Spleen (tissue), 11 donors: ENCODE measurements around the gene SMAD3. TPM values are rescaled to one million over a fixed set of nuclear protein-coding genes. Genes with fewer than 3 reads are reported as not detected.

ENCODE experiments used
- DNase-seq: peaks from one replicate; pipeline ENCODE4 v3.0.0-alpha.2; 2020
- H3K27ac ChIP-seq, 8 donors: fragments of 200-600 bp; sonication (generic) in 7 of 8; 1 replicate in 4 of 8; 2 replicates in 4 of 8; pipeline versions ENCODE4 v1.5.0 to v1.8.0; 2016 to 2021; ENCODE audit warnings: inconsistent platforms in 4 of 8, mild to moderate bottlenecking in 4 of 8, moderate library complexity in 1 of 8
- H3K27me3 ChIP-seq, 7 donors: fragments of 200-600 bp; sonication (generic) in 6 of 7; replicated peaks in 1 of 7; 1 replicate in 4 of 7; 2 replicates in 3 of 7; pipeline versions ENCODE4 v1.5.0 to v1.8.0; 2016 to 2021; ENCODE audit warnings: inconsistent platforms in 3 of 7, mild to moderate bottlenecking in 1 of 7
- H3K36me3 ChIP-seq, 6 donors: fragments of 200-600 bp; sonication (generic) in 5 of 6; 1 replicate in 4 of 6; 2 replicates in 2 of 6; pipeline versions ENCODE4 v1.5.0 to v1.8.0; 2016 to 2021; ENCODE audit warnings: inconsistent platforms in 2 of 6
- H3K4me1 ChIP-seq, 6 donors: fragments of 200-600 bp; sonication (generic) in 5 of 6; 1 replicate in 3 of 6; 2 replicates in 3 of 6; pipeline versions ENCODE4 v1.5.0 to v1.8.0; 2016 to 2021; ENCODE audit warnings: inconsistent platforms in 3 of 6
- H3K4me3 ChIP-seq, 8 donors: fragments of 200-600 bp; sonication (generic) in 7 of 8; 1 replicate in 4 of 8; 2 replicates in 4 of 8; pipeline versions ENCODE4 v1.5.0 to v1.8.0; 2016 to 2021; ENCODE audit warnings: inconsistent platforms in 4 of 8, mild to moderate bottlenecking in 4 of 8, moderate library complexity in 2 of 8
- H3K9me3 ChIP-seq, 8 donors: fragments of 200-600 bp; sonication (generic) in 7 of 8; 1 replicate in 4 of 8; 2 replicates in 4 of 8; pipeline versions ENCODE4 v1.5.0 to v1.8.0; 2016 to 2021; ENCODE audit warnings: inconsistent platforms in 4 of 8
- POLR2A ChIP-seq, 3 donors: fragments of 450-650 bp; IDR thresholded peaks; one replicate each; pipeline ENCODE4 v1.5.1; 2017; ENCODE audit warnings: antibody characterized with exemption in 3 of 3, mild to moderate bottlenecking in 1 of 3
- POLR2AphosphoS5 ChIP-seq, 3 donors: sonication (generic); formaldehyde crosslinking; IDR thresholded peaks; one replicate each; pipeline ENCODE4 v1.5.1; 2017; ENCODE audit warnings: antibody characterized with exemption in 3 of 3
- WGBS, 5 donors: extraction: QIAGEN DNeasy Blood & Tissue Kit in 3 of 5; methylation state at CpG; one replicate each; pipeline versions ENCODE4 v1.1.5 to v1.1.7; 2013 to 2018; 5-methylcytosine and 5-hydroxymethylcytosine counted together
- intact Hi-C: fragments of 100-400 bp; cut with DNase I; formaldehyde crosslinking; loops from one replicate; pipeline ENCODE4 v1.15.0; 2023; ENCODE audit warnings: low total_unique reads
- polyA plus RNA-seq, 3 donors: library from polyadenylated mRNA; stranded (reverse); fragments of 200-250 nt; gene quantifications; one replicate each; pipeline ENCODE4 v1.2.1, GENCODE V29; 2013
- total RNA-seq, 7 donors: library from RNA; depleted of rRNA in 3 of 7; stranded (reverse); fragments of >200 nt in 3 of 7; fragmentation: NEBNext Ultra II Directional in 4 of 7; extraction: Animal tissue kit (Norgen Biotek cat#: 25700) in 4 of 7; gene quantifications; one replicate each; pipeline versions ENCODE4 v1.1.0 to v1.2.1, GENCODE V29; 2016 to 2021
- TF ChIP-seq, protein P1 (sequence below), 11 experiments: fragments of 200-600 bp in 7 of 11; fragments of 450-650 bp in 4 of 11; sonication (generic) in 4 of 11; IDR thresholded peaks in 8 of 11; conservative IDR thresholded peaks in 3 of 11; 1 replicate in 7 of 11; 2 replicates in 4 of 11; pipeline versions ENCODE4 v1.4.0 to v1.8.0; 2016 to 2021; ENCODE audit warnings: antibody characterized with exemption in 11 of 11, inconsistent platforms in 4 of 11, mild to moderate bottlenecking in 1 of 11
- donor health status: healthy with polysubstance abuse.
- donor health status: DM: no; HTN: no; CAD: no; lungs with moderate emphysema.
- donor health status: DM: no; HTN: no; CAD: no.
- donor health status: Bipolar disorder and iron deficiency.
- donor health status: healthy.
- donor health status: DM: no; HTN: no; CAD: no.
- donor health status: DM: yes; HTN: yes; CAD: no.

The SMAD3 gene
- total and polyA plus RNA-seq, 10 donors = 8.3 to 78.4 (median 33.7) TPM

DNA sequence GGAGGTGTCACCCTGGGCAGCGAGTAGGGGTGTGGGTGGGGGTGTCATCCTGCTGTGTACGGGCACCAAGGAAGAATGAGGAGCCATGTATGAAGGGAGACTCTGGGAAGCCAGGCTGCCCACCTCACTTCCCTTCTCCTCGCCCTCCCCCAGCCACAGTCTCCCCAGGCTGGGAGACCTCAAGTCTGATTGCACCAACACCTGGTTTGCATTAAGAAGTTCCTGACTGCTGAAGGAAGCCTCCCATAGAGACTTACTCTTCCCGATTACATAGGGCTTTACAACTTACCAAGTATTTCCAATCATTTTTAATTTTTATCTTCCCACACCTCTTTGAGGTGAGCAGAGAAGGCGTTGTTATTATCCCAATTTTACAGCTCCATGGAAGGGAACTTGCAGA, 29.5 kb upstream of the SMAD3 start:
- intact Hi-C loops = no loop called here
- H3K4me3 ChIP-seq = no peak overlapping the region
- no peak for DNase-seq
- TF ChIP-seq POLR2A (IDR thresholded peaks at IDR 0.05) = no peak
- no peak for TF ChIP-seq POLR2AphosphoS5 (IDR thresholded peaks at IDR 0.05)
- TF ChIP-seq, protein P1, sequence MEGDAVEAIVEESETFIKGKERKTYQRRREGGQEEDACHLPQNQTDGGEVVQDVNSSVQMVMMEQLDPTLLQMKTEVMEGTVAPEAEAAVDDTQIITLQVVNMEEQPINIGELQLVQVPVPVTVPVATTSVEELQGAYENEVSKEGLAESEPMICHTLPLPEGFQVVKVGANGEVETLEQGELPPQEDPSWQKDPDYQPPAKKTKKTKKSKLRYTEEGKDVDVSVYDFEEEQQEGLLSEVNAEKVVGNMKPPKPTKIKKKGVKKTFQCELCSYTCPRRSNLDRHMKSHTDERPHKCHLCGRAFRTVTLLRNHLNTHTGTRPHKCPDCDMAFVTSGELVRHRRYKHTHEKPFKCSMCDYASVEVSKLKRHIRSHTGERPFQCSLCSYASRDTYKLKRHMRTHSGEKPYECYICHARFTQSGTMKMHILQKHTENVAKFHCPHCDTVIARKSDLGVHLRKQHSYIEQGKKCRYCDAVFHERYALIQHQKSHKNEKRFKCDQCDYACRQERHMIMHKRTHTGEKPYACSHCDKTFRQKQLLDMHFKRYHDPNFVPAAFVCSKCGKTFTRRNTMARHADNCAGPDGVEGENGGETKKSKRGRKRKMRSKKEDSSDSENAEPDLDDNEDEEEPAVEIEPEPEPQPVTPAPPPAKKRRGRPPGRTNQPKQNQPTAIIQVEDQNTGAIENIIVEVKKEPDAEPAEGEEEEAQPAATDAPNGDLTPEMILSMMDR (IDR thresholded peaks at IDR 0.05 in 8 of 11, conservative IDR thresholded peaks at IDR 0.05 in 3 of 11) = no peak
- WGBS, 5 donors = 69 to 92% (median 83%) methylated on average over 5 of the region's 5 CpGs
- peaks cover 8 to 62% (median 25%) of the 10 kb centered on the region in 6 donors for H3K4me1 ChIP-seq
- peaks cover 0 to 18% (median 0%) of the 10 kb centered on the region in 7 donors for H3K27me3 ChIP-seq
- H3K36me3 ChIP-seq = no peaks in the 10 kb centered on the region
- H3K9me3 ChIP-seq = no peaks in the 10 kb centered on the region
- H3K27ac ChIP-seq = no peak overlapping the region

DNA sequence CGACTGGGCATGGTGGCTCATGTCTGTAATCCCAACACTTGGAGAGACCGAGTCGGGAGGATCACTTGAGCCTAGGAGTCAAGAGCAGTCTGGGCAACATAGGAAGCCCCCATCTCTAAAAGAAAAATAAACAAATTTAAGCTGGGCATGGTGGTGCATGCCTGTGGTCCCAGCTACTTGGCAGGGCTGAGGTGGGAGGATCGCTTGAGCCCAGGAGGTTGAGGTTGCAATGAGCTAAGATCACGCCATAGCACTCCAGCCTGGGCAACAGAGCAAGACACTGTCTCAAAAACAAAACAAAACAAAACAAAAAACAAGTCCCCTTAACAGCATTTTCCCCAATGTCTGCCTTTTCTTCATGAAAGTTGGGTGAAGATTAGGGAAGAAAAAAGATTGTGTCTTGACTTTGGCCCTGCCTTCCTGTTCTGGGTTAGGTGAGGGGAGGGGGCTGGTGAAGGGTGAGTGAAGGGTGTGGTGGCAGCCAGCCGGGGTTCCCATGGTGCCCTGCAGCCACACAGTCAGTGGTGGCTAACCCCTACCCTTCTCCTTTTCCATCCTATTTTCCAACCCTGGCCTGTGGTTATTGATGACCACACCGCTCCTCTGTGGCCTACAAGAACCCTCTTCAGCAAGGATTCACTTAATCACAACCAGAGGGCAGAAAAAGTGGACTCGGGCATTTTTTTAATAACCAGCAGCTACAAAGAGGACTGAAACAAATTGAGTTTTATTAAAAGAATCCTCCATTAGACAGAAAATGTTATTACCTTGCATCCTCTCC, 28.4 kb upstream of the SMAD3 start:
- Histone ChIP-seq H3K27ac (no peak overlapping the region), H3K36me3 (no peaks in the 10 kb centered on the region), H3K9me3 (no peaks in the 10 kb centered on the region), H3K27me3 (peaks cover 0 to 18% (median 0%) of the 10 kb centered on the region in 7 donors), H3K4me3 (no peak overlapping the region), H3K4me1 (peaks cover 8 to 65% (median 26%) of the 10 kb centered on the region in 6 donors)
- 82 to 87% (median 83%) methylated on average over 8 of the region's 8 CpGs for WGBS, 5 donors
- DNase-seq = no peak
- TF ChIP-seq POLR2AphosphoS5 (IDR thresholded peaks at IDR 0.05) = no peak
- no peak for TF ChIP-seq POLR2A (IDR thresholded peaks at IDR 0.05)
- TF ChIP-seq, protein P1 (IDR thresholded peaks at IDR 0.05 in 8 of 11, conservative IDR thresholded peaks at IDR 0.05 in 3 of 11) = no peak
- intact Hi-C loops = no loop called here

DNA sequence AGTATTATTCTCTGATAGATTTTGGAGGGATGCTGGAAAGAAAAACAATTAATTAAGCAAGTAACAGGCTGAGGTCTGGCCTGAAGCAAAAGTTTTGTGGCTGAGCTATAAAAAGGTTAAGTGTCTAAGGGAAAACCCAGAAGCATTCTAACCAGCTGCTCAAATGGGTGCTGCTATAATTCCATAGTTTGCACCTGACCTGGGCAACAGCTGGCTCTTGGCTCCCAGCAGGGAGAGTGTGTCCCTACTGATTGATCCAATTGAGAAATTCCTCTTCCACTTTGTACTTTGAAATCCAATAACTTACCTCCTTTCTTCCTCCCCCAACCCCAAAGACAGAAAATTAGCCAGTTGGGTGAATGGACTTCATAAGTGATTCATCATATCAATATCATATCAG, 27.7 kb upstream of the SMAD3 start:
- no peak overlapping the region for H3K27ac ChIP-seq
- H3K36me3 ChIP-seq = no peaks in the 10 kb centered on the region
- peaks cover 12 to 68% (median 29%) of the 10 kb centered on the region in 6 donors for H3K4me1 ChIP-seq
- no peaks in the 10 kb centered on the region for H3K9me3 ChIP-seq
- no peak overlapping the region for H3K4me3 ChIP-seq
- H3K27me3 ChIP-seq = peaks cover 0 to 15% (median 0%) of the 10 kb centered on the region in 7 donors
- TF ChIP-seq POLR2AphosphoS5 (IDR thresholded peaks at IDR 0.05) = no peak
- no peak for TF ChIP-seq POLR2A (IDR thresholded peaks at IDR 0.05)
- TF ChIP-seq, protein P1 (IDR thresholded peaks at IDR 0.05 in 8 of 11, conservative IDR thresholded peaks at IDR 0.05 in 3 of 11) = no peak
- no peak for DNase-seq
- intact Hi-C loops = no loop called here

DNA sequence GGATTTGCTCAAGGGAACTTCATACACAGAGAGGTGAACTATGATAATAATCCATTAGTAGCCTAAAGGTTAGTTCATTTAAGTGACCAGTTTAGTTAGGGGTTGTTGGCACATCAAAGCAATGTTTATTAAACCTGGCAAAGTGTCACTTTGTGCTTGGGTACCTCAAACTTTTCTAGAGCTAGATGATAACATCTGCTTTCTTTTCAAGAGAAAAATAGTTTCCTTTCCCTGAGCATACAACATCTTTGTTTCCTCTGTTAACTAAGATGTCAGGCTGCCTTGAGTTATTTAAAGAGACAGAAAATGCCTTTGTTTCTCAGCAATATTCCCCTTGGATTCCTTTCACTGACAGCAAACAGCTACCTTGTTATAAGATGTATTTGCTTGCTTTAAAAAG, 26.7 kb upstream of the SMAD3 start:
- H3K27ac ChIP-seq = no peak overlapping the region
- intact Hi-C loops = no loop called here

More for the DNA sequence above, 26.7 kb upstream of the SMAD3 start:
- H3K4me1 ChIP-seq = peaks cover 7 to 65% (median 26%) of the 10 kb centered on the region in 6 donors
- no peaks in the 10 kb centered on the region for H3K9me3 ChIP-seq
- H3K27me3 ChIP-seq = peaks cover 0 to 4% (median 0%) of the 10 kb centered on the region in 7 donors
- no peak overlapping the region for H3K4me3 ChIP-seq
- TF ChIP-seq, protein P1 (IDR thresholded peaks at IDR 0.05 in 8 of 11, conservative IDR thresholded peaks at IDR 0.05 in 3 of 11) = no peak
- TF ChIP-seq POLR2A (IDR thresholded peaks at IDR 0.05) = no peak
- TF ChIP-seq POLR2AphosphoS5 (IDR thresholded peaks at IDR 0.05) = no peak
- no peak for DNase-seq
- no peaks in the 10 kb centered on the region for H3K36me3 ChIP-seq
